T-helper 2 cell treated with Interferon-gamma antibody and Interleukin-4, amounts not matched to agents 5 μg/mL and 100 μg/mL, for 36 hours (primary cell): ENCODE data around the gene DNM3.
A peak's percentile ranks its signal among the peaks of the same experiment; 100 is the strongest.
"Not testable (repeated sequence)": the region's sequence is repeated elsewhere in the genome, so short reads cannot be mapped to it uniquely, and the experiment has no call there.

ENCODE experiments used
- DNase-seq: peaks from one replicate; pipeline ENCODE4 v3.0.0; 2021; ENCODE audit warnings: low spot score
- H3K27ac Mint-ChIP-seq: one replicate; pipeline ENCODE4 v1.8.0; 2021; ENCODE audit warnings: mild to moderate bottlenecking, mixed read lengths
- H3K27me3 Mint-ChIP-seq: one replicate; pipeline ENCODE4 v1.8.0; 2021; ENCODE audit warnings: low read depth, mixed read lengths
- H3K36me3 Mint-ChIP-seq: one replicate; pipeline ENCODE4 v1.8.0; 2021; ENCODE audit warnings: low read depth, mixed read lengths
- H3K4me1 Mint-ChIP-seq: one replicate; pipeline ENCODE4 v1.8.0; 2021; ENCODE audit warnings: low read depth, mixed read lengths
- H3K4me3 Mint-ChIP-seq: one replicate; pipeline ENCODE4 v1.8.0; 2022; ENCODE audit warnings: mild to moderate bottlenecking, moderate library complexity, mixed read lengths
- H3K9me3 Mint-ChIP-seq: one replicate; pipeline ENCODE4 v1.8.0; 2021; ENCODE audit warnings: mixed read lengths

DNM3 gene

GRCh38 chr1:172279939-172280636, 438.8 kb downstream of the DNM3 start:
- H3K36me3 Mint-ChIP-seq, result peaks cover 6% of the 10 kb centered on the region
- no peak overlapping the region for H3K4me3 Mint-ChIP-seq
- H3K27me3 Mint-ChIP-seq, result no peaks in the 10 kb centered on the region
- peaks cover 10% of the 10 kb centered on the region for H3K9me3 Mint-ChIP-seq
- DNase-seq, result no peak
- H3K27ac Mint-ChIP-seq, result no peak overlapping the region
- H3K4me1 Mint-ChIP-seq, result peaks cover 3% of the 10 kb centered on the region

GRCh38 chr1:172283766-172284165, 442.5 kb downstream of the DNM3 start:
- peaks cover 6% of the 10 kb centered on the region for H3K36me3 Mint-ChIP-seq
- DNase-seq, result no peak
- H3K4me3 Mint-ChIP-seq, result no peak overlapping the region
- peaks cover 4% of the 10 kb centered on the region for H3K27me3 Mint-ChIP-seq
- H3K4me1 Mint-ChIP-seq, result peaks cover 9% of the 10 kb centered on the region
- H3K9me3 Mint-ChIP-seq, result peaks cover 10% of the 10 kb centered on the region
- no peak overlapping the region for H3K27ac Mint-ChIP-seq

- H3K27ac Mint-ChIP-seq, result no peak overlapping the region
Observed at GRCh38 chr1:172286629-172287076, 445.4 kb downstream of the DNM3 start.

GRCh38 chr1:172287208-172287607, 445.9 kb downstream of the DNM3 start:
- no peak for DNase-seq
- Mint-ChIP-seq H3K4me1 (peaks cover 9% of the 10 kb centered on the region), H3K27me3 (peaks cover 4% of the 10 kb centered on the region), H3K4me3 (no peak overlapping the region), H3K27ac (no peak overlapping the region), H3K9me3 (peaks cover 2% of the 10 kb centered on the region), H3K36me3 (peaks cover 1% of the 10 kb centered on the region)

More at GRCh38 chr1:172286629-172287076, 445.4 kb downstream of the DNM3 start:
- H3K4me3 Mint-ChIP-seq, result no peak overlapping the region
- H3K27me3 Mint-ChIP-seq, result peaks cover 4% of the 10 kb centered on the region
- DNase-seq, result peak; percentile 42
- peaks cover 5% of the 10 kb centered on the region for H3K9me3 Mint-ChIP-seq
- H3K36me3 Mint-ChIP-seq, result peaks cover 3% of the 10 kb centered on the region
- peaks cover 9% of the 10 kb centered on the region for H3K4me1 Mint-ChIP-seq

GRCh38 chr1:172288581-172288980, 447.3 kb downstream of the DNM3 start:
- no peak overlapping the region for H3K4me3 Mint-ChIP-seq
- H3K4me1 Mint-ChIP-seq, result peaks cover 9% of the 10 kb centered on the region
- H3K36me3 Mint-ChIP-seq, result peaks cover 1% of the 10 kb centered on the region
- H3K9me3 Mint-ChIP-seq, result no peaks in the 10 kb centered on the region
- no peak for DNase-seq
- no peak overlapping the region for H3K27ac Mint-ChIP-seq
- H3K27me3 Mint-ChIP-seq, result peaks cover 4% of the 10 kb centered on the region

- Mint-ChIP-seq H3K27ac (no peak overlapping the region), H3K36me3 (no peaks in the 10 kb centered on the region), H3K4me3 (no peak overlapping the region), H3K4me1 (peaks cover 9% of the 10 kb centered on the region), H3K27me3 (peaks cover 4% of the 10 kb centered on the region), H3K9me3 (no peaks in the 10 kb centered on the region)
- DNase-seq, result no peak
Observed at GRCh38 chr1:172289448-172289847, 448.1 kb downstream of the DNM3 start.

GRCh38 chr1:172292840-172293239, 451.5 kb downstream of the DNM3 start:
- Mint-ChIP-seq H3K4me1 (peaks cover 4% of the 10 kb centered on the region), H3K4me3 (no peak overlapping the region), H3K9me3 (no peaks in the 10 kb centered on the region), H3K27me3 (peaks cover 4% of the 10 kb centered on the region), H3K36me3 (no peaks in the 10 kb centered on the region), H3K27ac (no peak overlapping the region)
- no peak for DNase-seq

- no peaks in the 10 kb centered on the region for H3K36me3 Mint-ChIP-seq
- H3K4me1 Mint-ChIP-seq, result peaks cover 2% of the 10 kb centered on the region
- peaks cover 1% of the 10 kb centered on the region for H3K27me3 Mint-ChIP-seq
- no peak for DNase-seq
- no peak overlapping the region for H3K4me3 Mint-ChIP-seq
- no peaks in the 10 kb centered on the region for H3K9me3 Mint-ChIP-seq
- no peak overlapping the region for H3K27ac Mint-ChIP-seq
Observed at GRCh38 chr1:172293429-172293828, 452.1 kb downstream of the DNM3 start.

- no peak overlapping the region for H3K4me3 Mint-ChIP-seq
- DNase-seq, result no peak
- H3K27me3 Mint-ChIP-seq, result no peaks in the 10 kb centered on the region
- H3K27ac Mint-ChIP-seq, result no peak overlapping the region
- H3K9me3 Mint-ChIP-seq, result peaks cover 16% of the 10 kb centered on the region
- peaks cover 1% of the 10 kb centered on the region for H3K4me1 Mint-ChIP-seq
- peaks cover 2% of the 10 kb centered on the region for H3K36me3 Mint-ChIP-seq
Observed at GRCh38 chr1:172298141-172298540, 456.8 kb downstream of the DNM3 start.

GRCh38 chr1:172298911-172299310, 457.6 kb downstream of the DNM3 start:
- Mint-ChIP-seq H3K27me3 (no peaks in the 10 kb centered on the region), H3K36me3 (peaks cover 5% of the 10 kb centered on the region), H3K4me1 (peaks cover 1% of the 10 kb centered on the region), H3K9me3 (peaks cover 22% of the 10 kb centered on the region), H3K4me3 (no peak overlapping the region), H3K27ac (no peak overlapping the region)
- DNase-seq, result no peak

GRCh38 chr1:172299515-172299914, 458.2 kb downstream of the DNM3 start:
- H3K9me3 Mint-ChIP-seq, result peaks cover 26% of the 10 kb centered on the region
- H3K27me3 Mint-ChIP-seq, result no peaks in the 10 kb centered on the region
- peaks cover 1% of the 10 kb centered on the region for H3K4me1 Mint-ChIP-seq
- H3K36me3 Mint-ChIP-seq, result peaks cover 5% of the 10 kb centered on the region
- no peak overlapping the region for H3K4me3 Mint-ChIP-seq
- DNase-seq, result no peak
- H3K27ac Mint-ChIP-seq, result no peak overlapping the region

GRCh38 chr1:172307508-172307907, 466.2 kb downstream of the DNM3 start:
- not testable (repeated sequence) for H3K4me1 Mint-ChIP-seq, DNase-seq, H3K4me3 Mint-ChIP-seq, H3K36me3 Mint-ChIP-seq, H3K27me3 Mint-ChIP-seq, H3K27ac Mint-ChIP-seq
- H3K9me3 Mint-ChIP-seq, result peaks cover 34% of the 10 kb centered on the region

- H3K4me3 Mint-ChIP-seq, result no peak overlapping the region
Observed at GRCh38 chr1:172308142-172308541, 466.8 kb downstream of the DNM3 start.

GRCh38 chr1:172308577-172308976, 467.3 kb downstream of the DNM3 start:
- no peaks in the 10 kb centered on the region for H3K27me3 Mint-ChIP-seq
- peaks cover 26% of the 10 kb centered on the region for H3K9me3 Mint-ChIP-seq
- H3K4me1 Mint-ChIP-seq, result peaks cover 8% of the 10 kb centered on the region
- no peak for DNase-seq
- H3K27ac Mint-ChIP-seq, result no peak overlapping the region
- no peak overlapping the region for H3K4me3 Mint-ChIP-seq
- H3K36me3 Mint-ChIP-seq, result peaks cover 5% of the 10 kb centered on the region

More at GRCh38 chr1:172308142-172308541, 466.8 kb downstream of the DNM3 start:
- Mint-ChIP-seq H3K27ac (no peak overlapping the region), H3K9me3 (peaks cover 30% of the 10 kb centered on the region), H3K36me3 (peaks cover 8% of the 10 kb centered on the region), H3K4me1 (peaks cover 8% of the 10 kb centered on the region), H3K27me3 (no peaks in the 10 kb centered on the region)
- DNase-seq, result no peak

GRCh38 chr1:172320733-172321132, 479.4 kb downstream of the DNM3 start:
- Mint-ChIP-seq H3K4me1 (no peaks in the 10 kb centered on the region), H3K9me3 (no peaks in the 10 kb centered on the region), H3K27me3 (no peaks in the 10 kb centered on the region), H3K27ac (no peak overlapping the region), H3K4me3 (no peak overlapping the region), H3K36me3 (no peaks in the 10 kb centered on the region)
- DNase-seq, result no peak
